Measurements from ENCODE around the gene SH3GLB1. TPM values are rescaled to one million over a fixed set of nuclear protein-coding genes. Genes with fewer than 3 reads are reported as not detected.

Gene SH3GLB1
- total and polyA plus RNA-seq, 2 of the 13 experiments (the other 11 are each of a cell fraction or from before 2014, with no cell fraction given), result 26.0 to 41.5 TPM

DNA sequence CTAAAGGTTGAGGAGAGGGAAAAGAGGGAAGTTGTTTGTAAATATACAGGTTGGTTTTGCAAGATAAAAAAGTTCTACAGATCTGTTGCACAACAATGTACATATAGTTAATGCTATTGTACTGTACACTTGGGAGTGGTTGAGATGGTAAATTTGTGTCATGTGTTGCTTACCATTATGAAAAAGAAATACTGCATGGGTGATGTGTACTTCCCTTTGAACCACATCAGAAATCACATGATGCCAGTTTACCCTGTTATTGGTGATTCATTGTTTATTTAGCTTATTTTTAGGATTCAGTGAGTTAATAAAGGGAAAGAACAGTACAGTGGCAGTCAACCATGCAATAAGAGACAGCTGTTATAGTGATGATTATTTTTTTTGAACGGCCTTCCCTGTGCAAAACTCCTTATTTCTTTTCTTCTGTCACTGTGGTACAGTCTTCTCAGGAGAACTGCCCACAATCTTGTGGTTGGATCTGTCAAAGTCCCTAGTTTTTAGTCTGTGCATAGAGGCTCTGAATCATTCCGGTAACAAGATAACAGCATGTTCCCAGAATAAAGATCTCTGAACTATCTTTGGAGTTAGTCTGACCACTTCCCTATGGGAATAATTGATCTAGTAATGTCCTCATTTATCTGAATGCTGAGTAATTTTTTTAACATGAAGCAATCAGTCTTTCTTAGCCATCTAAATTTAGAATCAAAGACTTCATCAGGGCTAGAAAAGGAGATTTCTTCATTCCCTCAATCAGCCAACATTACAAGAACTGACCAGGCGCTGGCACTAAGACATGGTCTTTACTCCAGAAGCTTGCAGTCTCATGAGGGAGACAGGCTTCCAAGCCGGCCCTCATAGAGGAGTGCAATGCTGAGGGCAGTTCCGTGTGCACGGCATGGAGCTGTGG, 84.2 kb downstream of the SH3GLB1 start (continued):
- TF ChIP-seq, protein P1, sequence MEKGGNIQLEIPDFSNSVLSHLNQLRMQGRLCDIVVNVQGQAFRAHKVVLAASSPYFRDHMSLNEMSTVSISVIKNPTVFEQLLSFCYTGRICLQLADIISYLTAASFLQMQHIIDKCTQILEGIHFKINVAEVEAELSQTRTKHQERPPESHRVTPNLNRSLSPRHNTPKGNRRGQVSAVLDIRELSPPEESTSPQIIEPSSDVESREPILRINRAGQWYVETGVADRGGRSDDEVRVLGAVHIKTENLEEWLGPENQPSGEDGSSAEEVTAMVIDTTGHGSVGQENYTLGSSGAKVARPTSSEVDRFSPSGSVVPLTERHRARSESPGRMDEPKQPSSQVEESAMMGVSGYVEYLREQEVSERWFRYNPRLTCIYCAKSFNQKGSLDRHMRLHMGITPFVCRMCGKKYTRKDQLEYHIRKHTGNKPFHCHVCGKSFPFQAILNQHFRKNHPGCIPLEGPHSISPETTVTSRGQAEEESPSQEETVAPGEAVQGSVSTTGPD (CRISPR knock-in tag; IDR thresholded peaks at IDR 0.05), result no peak
- TF ChIP-seq SOX5 (CRISPR knock-in tag; IDR thresholded peaks at IDR 0.05; ENCODE audit: borderline replicate concordance), result peak; percentile 89

DNA sequence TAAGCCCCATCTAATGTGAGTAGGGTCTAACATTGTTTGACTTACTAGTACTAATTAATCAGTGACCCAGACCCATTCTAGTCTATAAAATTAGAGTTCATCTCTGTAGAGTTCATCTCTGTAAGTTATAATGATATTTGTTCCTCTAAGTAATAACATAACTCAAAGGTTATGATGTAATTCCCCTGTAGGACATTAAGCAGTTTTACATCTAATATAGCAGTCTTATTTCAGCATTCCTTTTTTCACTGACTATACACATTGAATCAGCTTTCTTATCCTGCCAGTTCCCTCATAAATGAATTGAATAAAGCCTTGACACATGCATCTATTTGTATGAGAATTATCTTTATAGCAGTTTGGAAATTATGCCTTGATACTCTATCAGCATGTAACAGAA, 90.9 kb downstream of the SH3GLB1 start:
- Histone ChIP-seq H3K79me2 (ENCODE audit: insufficient read depth, low read length) (no peaks in the 10 kb centered on the region), H3K9me3 (ENCODE audit: low read length) (no peaks in the 10 kb centered on the region), H3K27ac (ENCODE audit: extremely low read length, insufficient read depth, low read length) (no peak overlapping the region), H3K9ac (ENCODE audit: insufficient read depth, low read depth, low read length) (no peak overlapping the region), H3K36me3 (replicated peaks in 1 of 2; ENCODE audit: control insufficient read depth in 1 of 2, insufficient read depth in 2 of 2, low read length in 2 of 2) (no peaks in the 10 kb centered on the region), H4K20me1 (ENCODE audit: insufficient read depth, low read length) (no peaks in the 10 kb centered on the region), H3K4me2 (ENCODE audit: low read depth, low read length) (no peak overlapping the region; the same call in 1 of the 2 replicates), H3K27me3 (ENCODE audit: control insufficient read depth in 1 of 2, insufficient read depth in 2 of 2, low read length in 2 of 2) (no peaks in the 10 kb centered on the region), H3K4me1 (ENCODE audit: insufficient read depth, low read length) (peaks cover 48% of the 10 kb centered on the region), H2AFZ (ENCODE audit: low read length) (no peak overlapping the region), H3K4me3 (replicated peaks in 1 of 3; ENCODE audit: insufficient read depth in 1 of 3, low read depth in 2 of 3, low read length in 3 of 3) (no peak overlapping the region)
- no peak for ATAC-seq
- ChIA-PET POLR2A (no interaction called here), CTCF (ENCODE audit: low intra/inter-chr PET ratio, low total read pairs) (no interaction called here)
- no TSS peak for BruUV-seq (replicated peaks)
- no peak for DNase-seq (ENCODE audit: low spot score)
- TF ChIP-seq SMAD3 (CRISPR knock-in tag; IDR thresholded peaks at IDR 0.05), result no peak
- 0 out of 2 replicates have a peak, but pooled peaks have one; percentile 22 for TF ChIP-seq HNF4G (IDR thresholded peaks at IDR 0.05; ENCODE audit: borderline replicate concordance, low read depth, low read length)
- TF ChIP-seq HNF4G (CRISPR knock-in tag; IDR thresholded peaks at IDR 0.05; ENCODE audit: borderline replicate concordance, low read depth), result no peak
- intact Hi-C loops (cut with micrococcal nuclease; ENCODE audit: unreplicated experiment) (no loop called here), in situ Hi-C loops (cut with HindIII; ENCODE audit: extremely low pct_ligation_motif_present, low pct_unique_long_range_greater_than_20kb) (no loop called here)
- FAIRE-seq, result no peak

Other genes starting within 250 kb of the SH3GLB1 start
- gene CLCA1, start 235.6 kb upstream of the SH3GLB1 start, total RNA-seq (2016; rRNA removed; fragmentation: Illumina TruSeq; extraction: Trizol), result not detected in 2 replicates
- not detected in 2 replicates for gene CLCA1, start 235.6 kb upstream of the SH3GLB1 start, polyA plus RNA-seq (2011; rRNA removed)
- gene CLCA4, start 157.5 kb upstream of the SH3GLB1 start, total RNA-seq (2016; rRNA removed; fragmentation: Illumina TruSeq; extraction: Trizol), result not detected in 2 replicates
- gene CLCA4, start 157.5 kb upstream of the SH3GLB1 start, polyA plus RNA-seq (2011; rRNA removed), result not detected in 2 replicates
- 124 and 163 TPM in 2 replicates for gene SELENOF, start 209.6 kb downstream of the SH3GLB1 start, total RNA-seq (2016; rRNA removed; fragmentation: Illumina TruSeq; extraction: Trizol)
- gene SELENOF, start 209.6 kb downstream of the SH3GLB1 start, polyA plus RNA-seq (2011; rRNA removed), result 88.2 and 133 TPM in 2 replicates
- 51.2 and 58.7 TPM in 2 replicates for gene HS2ST1, start 210.1 kb downstream of the SH3GLB1 start, total RNA-seq (2016; rRNA removed; fragmentation: Illumina TruSeq; extraction: Trizol)
- 19.6 and 22.1 TPM in 2 replicates for gene HS2ST1, start 210.1 kb downstream of the SH3GLB1 start, polyA plus RNA-seq (2011; rRNA removed)